CD14-positive monocyte (primary cell): ENCODE measurements around the gene HMGXB3. TPM values are rescaled to one million over a fixed set of nuclear protein-coding genes. Genes with fewer than 3 reads are reported as not detected.

Experiments used
- DNase-seq, 3 donors: peaks; one replicate each; pipeline ENCODE4 v3.0.0-alpha.2; 2011 to 2022
- H2AFZ ChIP-seq: 2 replicates; pipeline ENCODE4 v1.6.0; 2012; ENCODE audit warnings: mild to moderate bottlenecking, low read depth, low read length, inconsistent platforms; ENCODE audit not compliant: insufficient read depth, poor library complexity, severe bottlenecking
- H3K27ac ChIP-seq, 2 donors: 1 replicate in 1 of 2; 2 replicates in 1 of 2; pipeline ENCODE4 v1.5.1; 2012 to 2013; ENCODE audit warnings: low read length in 2 of 2, control low read depth in 1 of 2, inconsistent platforms in 1 of 2, low read depth in 1 of 2, mild to moderate bottlenecking in 1 of 2
- H3K27me3 ChIP-seq, 2 donors: one replicate each; pipeline versions ENCODE4 v1.6.0 to v1.6.1; 2011 to 2013; ENCODE audit warnings: low read length in 2 of 2; ENCODE audit not compliant: control insufficient read depth in 2 of 2, insufficient read depth in 2 of 2
- H3K36me3 ChIP-seq, 2 donors: replicated peaks in 1 of 2; 1 replicate in 1 of 2; 2 replicates in 1 of 2; pipeline versions ENCODE4 v1.5.1 to v1.6.1; 2012 to 2013; ENCODE audit warnings: low read length in 2 of 2, control low read depth in 1 of 2, inconsistent platforms in 1 of 2, mild to moderate bottlenecking in 1 of 2; ENCODE audit not compliant: insufficient read depth in 2 of 2, control insufficient read depth in 1 of 2
- H3K4me1 ChIP-seq, 2 donors: 1 replicate in 1 of 2; 2 replicates in 1 of 2; pipeline versions ENCODE4 v1.5.1 to v1.6.1; 2012 to 2013; ENCODE audit warnings: low read length in 2 of 2, control low read depth in 1 of 2, inconsistent platforms in 1 of 2, mild to moderate bottlenecking in 1 of 2, moderate library complexity in 1 of 2; ENCODE audit not compliant: insufficient read depth in 2 of 2, control insufficient read depth in 1 of 2
- H3K4me2 ChIP-seq: replicated peaks from 2 replicates; pipeline ENCODE3; 2012; ENCODE audit warnings: low read length, moderate library complexity, mild to moderate bottlenecking; ENCODE audit not compliant: poor library complexity, severe bottlenecking; ENCODE audit errors: extremely low read depth
- H3K4me3 ChIP-seq, 3 experiments: fragments of 200-600 bp in 1 of 3; sonication (generic) in 1 of 3; replicated peaks in 1 of 3; 1 replicate in 2 of 3; 2 replicates in 1 of 3; pipeline ENCODE4 v1.5.1; 2011 to 2013; ENCODE audit warnings: low read length in 3 of 3, mild to moderate bottlenecking in 3 of 3, control low read depth in 2 of 3, low read depth in 2 of 3, inconsistent platforms in 1 of 3, moderate library complexity in 1 of 3
- H3K79me2 ChIP-seq: 2 replicates; pipeline ENCODE4 v1.6.0; 2012; ENCODE audit warnings: mild to moderate bottlenecking, control low read depth, inconsistent platforms, low read length, moderate library complexity; ENCODE audit not compliant: insufficient read depth
- H3K9ac ChIP-seq: 2 replicates; pipeline ENCODE4 v1.6.0; 2017; ENCODE audit warnings: low read length, mild to moderate bottlenecking; ENCODE audit not compliant: insufficient read depth, poor library complexity, severe bottlenecking
- H3K9me3 ChIP-seq, 2 donors: replicated peaks in 1 of 2; 1 replicate in 1 of 2; 2 replicates in 1 of 2; pipeline versions ENCODE4 v1.5.1 to v1.6.1; 2012 to 2013; ENCODE audit warnings: low read length in 2 of 2, control low read depth in 1 of 2; ENCODE audit not compliant: control insufficient read depth in 1 of 2, insufficient read depth in 1 of 2
- H4K20me1 ChIP-seq: 2 replicates; pipeline ENCODE4 v1.6.0; 2012; ENCODE audit warnings: mild to moderate bottlenecking, low read length, control low read depth, moderate library complexity; ENCODE audit not compliant: insufficient read depth
- H3K27ac Mint-ChIP-seq, 7 donors: one replicate each; pipeline ENCODE4 v1.8.0; 2020; ENCODE audit warnings: mild to moderate bottlenecking in 7 of 7, mixed read lengths in 7 of 7, moderate library complexity in 6 of 7, inconsistent platforms in 2 of 7
- H3K27me3 Mint-ChIP-seq, 3 donors: one replicate each; pipeline ENCODE4 v1.8.0; 2021 to 2022; ENCODE audit warnings: low read depth in 3 of 3, mild to moderate bottlenecking in 3 of 3, mixed read lengths in 3 of 3, moderate library complexity in 3 of 3, inconsistent platforms in 1 of 3
- H3K36me3 Mint-ChIP-seq, 2 donors: one replicate each; pipeline ENCODE4 v1.8.0; 2020; ENCODE audit warnings: mixed read lengths in 2 of 2, inconsistent platforms in 1 of 2, mild to moderate bottlenecking in 1 of 2
- H3K4me1 Mint-ChIP-seq: one replicate; pipeline ENCODE4 v1.8.0; 2020; ENCODE audit warnings: mild to moderate bottlenecking, mixed read lengths
- H3K4me3 Mint-ChIP-seq, 2 donors: one replicate each; pipeline ENCODE4 v1.8.0; 2020; ENCODE audit warnings: mild to moderate bottlenecking in 2 of 2, mixed read lengths in 2 of 2, moderate library complexity in 1 of 2
- H3K9me3 Mint-ChIP-seq, 7 donors: one replicate each; pipeline ENCODE4 v1.8.0; 2020 to 2022; ENCODE audit warnings: mixed read lengths in 7 of 7, mild to moderate bottlenecking in 6 of 7, moderate library complexity in 6 of 7, inconsistent platforms in 2 of 7
- WGBS: methylation state at CpG from one replicate; pipeline ENCODE4 v1.1.5; 2013; ENCODE audit warnings: missing lambda C conversion rate; ENCODE audit not compliant: insufficient coverage; 5-methylcytosine and 5-hydroxymethylcytosine counted together
- intact Hi-C, 2 donors: fragments of 100-400 bp; cut with micrococcal nuclease; formaldehyde crosslinking; loops; one replicate each; pipeline versions ENCODE4 v1.15.0 to v1.15.1; 2023
- polyA plus RNA-seq, 3 donors: library from polyadenylated mRNA; depleted of rRNA in 1 of 3; unstranded in 2 of 3; stranded (reverse) in 1 of 3; fragments of 300-500 nt in 2 of 3; fragments of >200 nt in 1 of 3; fragmentation: Illumina TruSeq in 2 of 3; gene quantifications; 1 replicate in 2 of 3; 2 replicates in 1 of 3; pipeline ENCODE4 v1.2.3, GENCODE V29; 2012 to 2021
- TF ChIP-seq, protein P1 (sequence below): fragments of 200-600 bp; IDR thresholded peaks from one replicate; pipeline ENCODE4 v1.8.0; 2022; ENCODE audit warnings: antibody characterized with exemption, mild to moderate bottlenecking

HMGXB3 gene
- polyA plus RNA-seq, 3 donors, result 3.1 to 22.9 (median 6.2) TPM

DNA sequence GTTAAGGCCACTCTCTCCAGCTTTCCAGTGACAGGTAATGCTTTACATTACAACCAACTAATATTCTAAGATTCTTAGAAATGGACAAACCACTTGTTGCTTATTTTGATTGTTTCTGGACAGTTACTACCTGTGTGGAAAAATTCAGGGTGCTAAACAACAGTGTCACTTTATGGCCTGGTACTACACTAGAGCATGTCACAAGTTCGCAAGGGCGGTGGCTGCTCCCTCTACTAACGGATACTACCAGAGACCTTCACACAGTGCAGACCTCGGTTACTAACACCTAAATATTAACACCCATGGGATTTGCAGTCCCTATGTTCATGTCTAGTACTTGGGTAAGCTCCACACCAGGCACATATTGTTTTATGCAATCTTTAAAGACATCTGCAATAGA, 13.4 kb downstream of the HMGXB3 start:
- Histone ChIP-seq H3K4me3 (no peak overlapping the region), H3K9ac (no peak overlapping the region), H2AFZ (no peak overlapping the region), H3K27me3 (no peaks in the 10 kb centered on the region), H3K9me3 (peaks cover 12 to 13% of the 10 kb centered on the region in 2 donors), H3K27ac (no peak overlapping the region), H3K36me3 (peaks cover 95 to 100% of the 10 kb centered on the region in 2 donors), H3K4me1 (no peaks in the 10 kb centered on the region), H3K79me2 (no peaks in the 10 kb centered on the region), H3K4me2 (no peak overlapping the region), H4K20me1 (peaks cover 10% of the 10 kb centered on the region)
- no peaks in the 10 kb centered on the region for H3K4me1 Mint-ChIP-seq
- TF ChIP-seq, protein P1, sequence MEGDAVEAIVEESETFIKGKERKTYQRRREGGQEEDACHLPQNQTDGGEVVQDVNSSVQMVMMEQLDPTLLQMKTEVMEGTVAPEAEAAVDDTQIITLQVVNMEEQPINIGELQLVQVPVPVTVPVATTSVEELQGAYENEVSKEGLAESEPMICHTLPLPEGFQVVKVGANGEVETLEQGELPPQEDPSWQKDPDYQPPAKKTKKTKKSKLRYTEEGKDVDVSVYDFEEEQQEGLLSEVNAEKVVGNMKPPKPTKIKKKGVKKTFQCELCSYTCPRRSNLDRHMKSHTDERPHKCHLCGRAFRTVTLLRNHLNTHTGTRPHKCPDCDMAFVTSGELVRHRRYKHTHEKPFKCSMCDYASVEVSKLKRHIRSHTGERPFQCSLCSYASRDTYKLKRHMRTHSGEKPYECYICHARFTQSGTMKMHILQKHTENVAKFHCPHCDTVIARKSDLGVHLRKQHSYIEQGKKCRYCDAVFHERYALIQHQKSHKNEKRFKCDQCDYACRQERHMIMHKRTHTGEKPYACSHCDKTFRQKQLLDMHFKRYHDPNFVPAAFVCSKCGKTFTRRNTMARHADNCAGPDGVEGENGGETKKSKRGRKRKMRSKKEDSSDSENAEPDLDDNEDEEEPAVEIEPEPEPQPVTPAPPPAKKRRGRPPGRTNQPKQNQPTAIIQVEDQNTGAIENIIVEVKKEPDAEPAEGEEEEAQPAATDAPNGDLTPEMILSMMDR, result no peak
- H3K27me3 Mint-ChIP-seq, result no peaks in the 10 kb centered on the region
- no peak for DNase-seq
- H3K36me3 Mint-ChIP-seq, result peaks cover 89 to 98% of the 10 kb centered on the region in 2 donors
- WGBS, result 100% methylated on average over 3 of the region's 4 CpGs
- peaks cover 5 to 22% (median 11%) of the 10 kb centered on the region in 7 donors for H3K9me3 Mint-ChIP-seq
- H3K4me3 Mint-ChIP-seq, result no peak overlapping the region
- no peak overlapping the region for H3K27ac Mint-ChIP-seq
- intact Hi-C loops, result no loop called here

DNA sequence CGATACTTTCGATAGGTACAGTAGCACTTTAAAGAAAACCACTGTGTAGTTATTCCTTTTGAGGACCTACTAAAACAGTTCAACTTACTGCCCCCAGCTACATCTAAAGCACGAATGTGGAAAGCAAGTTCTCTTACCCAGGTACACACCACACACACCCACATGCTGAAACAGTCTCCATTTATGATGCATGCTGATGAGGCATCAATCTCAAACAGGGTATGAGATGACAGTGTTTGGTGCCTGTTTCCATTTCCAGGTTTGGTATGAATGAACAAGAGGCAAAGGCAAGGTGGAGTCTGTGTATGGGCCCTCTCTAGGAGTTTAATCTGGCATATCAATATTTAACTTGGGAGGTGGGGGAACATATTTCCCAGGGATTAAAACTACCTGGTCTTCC, 13.9 kb downstream of the HMGXB3 start:
- no peak overlapping the region for H2AFZ ChIP-seq
- peaks cover 95 to 100% of the 10 kb centered on the region in 2 donors for H3K36me3 ChIP-seq
- H3K4me3 Mint-ChIP-seq, result no peak overlapping the region
- H3K9me3 Mint-ChIP-seq, result peaks cover 5 to 22% (median 11%) of the 10 kb centered on the region in 7 donors
- H3K4me2 ChIP-seq, result no peak overlapping the region
- H3K9ac ChIP-seq, result no peak overlapping the region
- intact Hi-C loops, result no loop called here
- H3K4me1 Mint-ChIP-seq, result no peaks in the 10 kb centered on the region
- no peaks in the 10 kb centered on the region for H3K4me1 ChIP-seq
- no peaks in the 10 kb centered on the region for H3K27me3 ChIP-seq
- H3K4me3 ChIP-seq, result no peak overlapping the region
- no peak overlapping the region for H3K27ac Mint-ChIP-seq
- DNase-seq, result no peak
- peaks cover 12 to 13% of the 10 kb centered on the region in 2 donors for H3K9me3 ChIP-seq
- TF ChIP-seq, protein P1, result no peak
- H3K27me3 Mint-ChIP-seq, result no peaks in the 10 kb centered on the region
- no peak overlapping the region for H3K27ac ChIP-seq
- peaks cover 91 to 98% of the 10 kb centered on the region in 2 donors for H3K36me3 Mint-ChIP-seq
- no CpG with 5 or more reads among the region's 3 CpGs for WGBS
- peaks cover 10% of the 10 kb centered on the region for H4K20me1 ChIP-seq
- H3K79me2 ChIP-seq, result no peaks in the 10 kb centered on the region
